Kidney (tissue), 14 donors: ENCODE data around the gene RAPGEF4. TPM values are rescaled to one million over a fixed set of nuclear protein-coding genes. Genes with fewer than 3 reads are reported as not detected.

Experiments used
- DNase-seq, 5 donors: peaks; one replicate each; pipeline ENCODE4 v3.0.0-alpha.2; 2013 to 2020
- FAIRE-seq: peaks from 2 replicates; lab custom pipeline; 2012; peaks lifted over from hg19 to GRCh38; lab: Jason Lieb, UNC
- H3K27ac ChIP-seq, 2 donors: one replicate each; pipeline ENCODE4 v1.7.0; 2013; ENCODE audit warnings: low read depth in 2 of 2, low read length in 2 of 2, inconsistent platforms in 1 of 2
- H3K27me3 ChIP-seq: one replicate; pipeline ENCODE4 v1.7.1; 2013; ENCODE audit warnings: low read length, inconsistent platforms; ENCODE audit not compliant: control insufficient read depth, insufficient read depth
- H3K36me3 ChIP-seq, 3 donors: one replicate each; pipeline versions ENCODE4 v1.7.0 to v1.7.1; 2013; ENCODE audit warnings: low read length in 3 of 3, control low read depth in 1 of 3, inconsistent platforms in 1 of 3; ENCODE audit not compliant: insufficient read depth in 3 of 3, control insufficient read depth in 2 of 3
- H3K4me1 ChIP-seq, 3 donors: one replicate each; pipeline versions ENCODE4 v1.7.0 to v1.7.1; 2013; ENCODE audit warnings: low read length in 3 of 3, inconsistent platforms in 1 of 3, low read depth in 1 of 3; ENCODE audit not compliant: control insufficient read depth in 2 of 3, insufficient read depth in 2 of 3
- H3K4me3 ChIP-seq, 3 donors: one replicate each; pipeline versions ENCODE4 v1.7.0 to v1.8.1; 2013; ENCODE audit warnings: low read length in 3 of 3, control low read depth in 1 of 3, inconsistent platforms in 1 of 3
- H3K9ac ChIP-seq, 3 donors: one replicate each; pipeline versions ENCODE4 v1.7.0 to v1.7.1; 2013; ENCODE audit warnings: low read length in 3 of 3, control low read depth in 1 of 3, inconsistent platforms in 1 of 3
- H3K9me3 ChIP-seq, 3 donors: one replicate each; pipeline versions ENCODE4 v1.7.0 to v1.7.1; 2013; ENCODE audit warnings: low read length in 3 of 3, control low read depth in 1 of 3, inconsistent platforms in 1 of 3; ENCODE audit not compliant: control insufficient read depth in 2 of 3, insufficient read depth in 1 of 3
- intact Hi-C: fragments of 100-400 bp; cut with DNase I; formaldehyde crosslinking; loops from one replicate; pipeline ENCODE4 v1.11.1; 2022
- polyA plus RNA-seq: library from polyadenylated mRNA; stranded (reverse); fragments of 350-450 nt; fragmentation: Illumina TruSeq; extraction: RNeasy Lipid Tissue Mini Kit (QIAGEN cat#74804); gene quantifications from one replicate; pipeline ENCODE4 v1.2.3, GENCODE V29; 2014; ENCODE audit warnings: low read depth, low replicate concordance; ENCODE audit not compliant: insufficient read depth
- total RNA-seq: library from RNA; stranded (reverse); fragmentation: NEBNext Ultra II Directional; extraction: Animal tissue kit (Norgen Biotek cat#: 25700); gene quantifications from one replicate; pipeline ENCODE4 v1.2.1, GENCODE V29; 2021
- TF ChIP-seq, protein P1 (sequence below): IDR thresholded peaks from 3 replicates; pipeline ENCODE4 v1.5.1; 2012; ENCODE audit warnings: mild to moderate bottlenecking, moderate library complexity, borderline replicate concordance; ENCODE audit not compliant: insufficient read depth; ENCODE audit errors: extremely low read depth
- donor health status: control.
- donor health status: control.
- donor health status: control.
- donor health status: control.
- donor health status: control.
- donor health status: DM: yes; HTN: yes; CAD: no.
- donor health status: Normal renal cell carcinoma (clear cell type).

Gene RAPGEF4
- total and polyA plus RNA-seq, 2 donors from 2014 or later: 3.8 to 13.6 TPM

DNA sequence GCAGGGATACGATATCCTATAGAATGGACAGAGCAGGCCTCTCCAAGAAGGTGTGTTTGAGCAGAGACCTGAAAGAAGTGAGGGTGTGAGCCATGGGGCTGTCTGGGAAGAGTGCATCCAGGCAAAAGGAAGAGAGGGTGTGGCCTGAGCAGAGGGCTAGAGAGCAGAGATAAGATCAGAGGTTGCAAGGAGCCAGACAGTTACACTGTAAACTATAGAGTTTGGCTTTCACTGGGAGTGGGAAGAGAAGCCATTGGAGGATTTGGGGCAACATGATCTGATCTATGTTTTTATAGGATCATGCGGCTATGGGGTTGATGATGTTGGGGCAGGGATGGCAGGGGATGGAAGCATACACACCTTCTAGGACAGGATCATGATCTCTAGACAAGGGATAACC lies 215.9 kb downstream of the RAPGEF4 start:
- intact Hi-C loops: no loop called here
- H3K4me1 ChIP-seq: no peaks in the 10 kb centered on the region
- no peaks in the 10 kb centered on the region for H3K27me3 ChIP-seq
- H3K9ac ChIP-seq: no peak overlapping the region
- no peak for FAIRE-seq
- no peaks in the 10 kb centered on the region for H3K36me3 ChIP-seq
- H3K4me3 ChIP-seq: no peak overlapping the region
- no peak overlapping the region for H3K27ac ChIP-seq
- DNase-seq: no peak
- H3K9me3 ChIP-seq: no peaks in the 10 kb centered on the region
- TF ChIP-seq, protein P1, sequence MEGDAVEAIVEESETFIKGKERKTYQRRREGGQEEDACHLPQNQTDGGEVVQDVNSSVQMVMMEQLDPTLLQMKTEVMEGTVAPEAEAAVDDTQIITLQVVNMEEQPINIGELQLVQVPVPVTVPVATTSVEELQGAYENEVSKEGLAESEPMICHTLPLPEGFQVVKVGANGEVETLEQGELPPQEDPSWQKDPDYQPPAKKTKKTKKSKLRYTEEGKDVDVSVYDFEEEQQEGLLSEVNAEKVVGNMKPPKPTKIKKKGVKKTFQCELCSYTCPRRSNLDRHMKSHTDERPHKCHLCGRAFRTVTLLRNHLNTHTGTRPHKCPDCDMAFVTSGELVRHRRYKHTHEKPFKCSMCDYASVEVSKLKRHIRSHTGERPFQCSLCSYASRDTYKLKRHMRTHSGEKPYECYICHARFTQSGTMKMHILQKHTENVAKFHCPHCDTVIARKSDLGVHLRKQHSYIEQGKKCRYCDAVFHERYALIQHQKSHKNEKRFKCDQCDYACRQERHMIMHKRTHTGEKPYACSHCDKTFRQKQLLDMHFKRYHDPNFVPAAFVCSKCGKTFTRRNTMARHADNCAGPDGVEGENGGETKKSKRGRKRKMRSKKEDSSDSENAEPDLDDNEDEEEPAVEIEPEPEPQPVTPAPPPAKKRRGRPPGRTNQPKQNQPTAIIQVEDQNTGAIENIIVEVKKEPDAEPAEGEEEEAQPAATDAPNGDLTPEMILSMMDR: no peak

- Histone ChIP-seq H3K4me1 (no peaks in the 10 kb centered on the region), H3K36me3 (no peaks in the 10 kb centered on the region), H3K27me3 (no peaks in the 10 kb centered on the region), H3K9me3 (no peaks in the 10 kb centered on the region), H3K27ac (no peak overlapping the region), H3K4me3 (no peak overlapping the region), H3K9ac (no peak overlapping the region)
- intact Hi-C loops: no loop called here
- TF ChIP-seq, protein P1: no peak
- no peak for FAIRE-seq
- no peak for DNase-seq
Observed at GRCh38 chr2:172953411-172953810, 217.8 kb downstream of the RAPGEF4 start.

- FAIRE-seq (no peak), DNase-seq (peak in 2 of 5 donors; percentile 22 to 26)
- no peaks in the 10 kb centered on the region for H3K4me1 ChIP-seq
- no peak overlapping the region for H3K27ac ChIP-seq
- intact Hi-C loops: no loop called here
- TF ChIP-seq, protein P1: no peak
- H3K27me3 ChIP-seq: no peaks in the 10 kb centered on the region
- H3K36me3 ChIP-seq: no peaks in the 10 kb centered on the region
- no peaks in the 10 kb centered on the region for H3K9me3 ChIP-seq
- H3K4me3 ChIP-seq: no peak overlapping the region
- H3K9ac ChIP-seq: no peak overlapping the region
Observed at GRCh38 chr2:172953970-172954852, 218.6 kb downstream of the RAPGEF4 start.
